Choroid plexus epithelial cell (primary cell): ENCODE measurements around the gene MIDN.

Experiments
- DNase-seq: peaks from one replicate; pipeline ENCODE4 v3.0.0-alpha.2; 2010; ENCODE audit warnings: low read depth
- H3K4me3 ChIP-seq: 2 replicates; pipeline ENCODE4 v1.5.1; 2011; ENCODE audit warnings: low read depth, mild to moderate bottlenecking, control low read depth, low read length, moderate library complexity
- TF ChIP-seq, protein P1 (sequence below): conservative IDR thresholded peaks from 2 replicates; pipeline ENCODE4 v1.5.1; 2011; ENCODE audit warnings: low read depth, mild to moderate bottlenecking, control low read depth, inconsistent platforms, low read length, moderate library complexity

MIDN gene

DNA sequence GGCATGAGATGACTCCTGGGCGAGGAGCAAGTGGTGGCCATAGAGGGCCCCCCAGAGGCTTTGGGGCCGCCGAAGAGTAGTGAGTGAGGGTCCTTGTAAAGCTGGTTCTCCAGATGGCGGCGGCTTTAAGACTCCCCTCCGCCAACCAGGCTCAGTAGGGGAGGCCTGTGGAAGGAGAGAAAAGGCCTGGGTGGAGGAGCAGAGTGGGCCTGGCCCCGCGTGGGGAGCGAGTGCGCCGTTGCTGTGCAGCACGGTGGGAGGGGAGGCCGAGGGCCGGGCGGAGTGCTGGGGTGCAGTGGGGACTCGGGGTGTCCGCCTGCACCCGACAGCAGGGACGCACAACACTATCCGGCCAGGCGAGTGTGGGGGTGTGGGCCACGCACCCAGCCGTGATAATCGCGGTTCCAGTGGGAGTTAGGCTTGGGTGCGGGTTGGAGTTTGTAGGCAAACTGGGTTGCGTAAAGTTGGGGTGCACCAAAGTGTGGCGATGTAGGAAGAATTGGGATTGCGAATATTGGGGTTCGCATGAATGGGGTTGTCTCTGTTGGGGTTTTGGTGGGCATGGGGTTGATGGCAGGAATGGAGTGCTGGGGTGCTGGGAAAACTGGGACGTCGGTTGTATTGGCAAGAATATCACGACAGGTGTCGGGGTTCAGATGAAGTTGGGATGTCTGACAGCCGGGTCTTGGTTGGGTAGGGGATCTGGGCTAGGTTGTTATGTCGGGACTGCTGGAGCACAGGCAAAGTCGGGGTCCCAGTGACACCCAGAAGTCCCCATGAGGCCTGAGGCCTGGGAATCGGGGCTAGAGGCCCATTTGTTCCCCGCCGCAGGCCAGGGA is 20.1 kb downstream of the MIDN start:
- TF ChIP-seq, protein P1, sequence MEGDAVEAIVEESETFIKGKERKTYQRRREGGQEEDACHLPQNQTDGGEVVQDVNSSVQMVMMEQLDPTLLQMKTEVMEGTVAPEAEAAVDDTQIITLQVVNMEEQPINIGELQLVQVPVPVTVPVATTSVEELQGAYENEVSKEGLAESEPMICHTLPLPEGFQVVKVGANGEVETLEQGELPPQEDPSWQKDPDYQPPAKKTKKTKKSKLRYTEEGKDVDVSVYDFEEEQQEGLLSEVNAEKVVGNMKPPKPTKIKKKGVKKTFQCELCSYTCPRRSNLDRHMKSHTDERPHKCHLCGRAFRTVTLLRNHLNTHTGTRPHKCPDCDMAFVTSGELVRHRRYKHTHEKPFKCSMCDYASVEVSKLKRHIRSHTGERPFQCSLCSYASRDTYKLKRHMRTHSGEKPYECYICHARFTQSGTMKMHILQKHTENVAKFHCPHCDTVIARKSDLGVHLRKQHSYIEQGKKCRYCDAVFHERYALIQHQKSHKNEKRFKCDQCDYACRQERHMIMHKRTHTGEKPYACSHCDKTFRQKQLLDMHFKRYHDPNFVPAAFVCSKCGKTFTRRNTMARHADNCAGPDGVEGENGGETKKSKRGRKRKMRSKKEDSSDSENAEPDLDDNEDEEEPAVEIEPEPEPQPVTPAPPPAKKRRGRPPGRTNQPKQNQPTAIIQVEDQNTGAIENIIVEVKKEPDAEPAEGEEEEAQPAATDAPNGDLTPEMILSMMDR = no peak
- no peak overlapping the region for H3K4me3 ChIP-seq

DNA sequence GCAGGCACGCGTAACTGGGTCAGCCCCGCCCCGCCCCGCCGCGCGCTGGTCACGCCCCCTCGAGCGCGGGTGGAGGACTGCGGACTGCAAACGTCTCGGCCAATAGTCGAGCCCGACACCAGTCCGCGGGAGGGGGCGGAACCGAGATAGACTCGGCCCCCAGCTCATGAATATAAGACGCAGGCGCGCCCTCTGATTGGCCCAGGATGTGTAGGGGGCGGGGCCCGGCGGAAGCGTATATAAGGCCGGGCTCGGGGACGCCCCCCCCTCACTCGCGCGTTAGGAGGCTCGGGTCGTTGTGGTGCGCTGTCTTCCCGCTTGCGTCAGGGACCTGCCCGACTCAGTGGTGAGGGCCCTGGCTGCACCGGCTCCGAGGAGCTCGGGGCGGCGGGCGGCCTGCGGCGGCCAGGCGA is 20.7 kb downstream of the MIDN start, which contains the start of gene CIRBP:
TSS of gene CIRBP (plus strand) at position 268 of the 413 bp plus-strand sequence. CDS start 1,602 bp downstream, outside the sequence.
- TF ChIP-seq, protein P1 = no peak

More for the DNA sequence above, 20.1 kb downstream of the MIDN start:
- no peak for DNase-seq

DNA sequence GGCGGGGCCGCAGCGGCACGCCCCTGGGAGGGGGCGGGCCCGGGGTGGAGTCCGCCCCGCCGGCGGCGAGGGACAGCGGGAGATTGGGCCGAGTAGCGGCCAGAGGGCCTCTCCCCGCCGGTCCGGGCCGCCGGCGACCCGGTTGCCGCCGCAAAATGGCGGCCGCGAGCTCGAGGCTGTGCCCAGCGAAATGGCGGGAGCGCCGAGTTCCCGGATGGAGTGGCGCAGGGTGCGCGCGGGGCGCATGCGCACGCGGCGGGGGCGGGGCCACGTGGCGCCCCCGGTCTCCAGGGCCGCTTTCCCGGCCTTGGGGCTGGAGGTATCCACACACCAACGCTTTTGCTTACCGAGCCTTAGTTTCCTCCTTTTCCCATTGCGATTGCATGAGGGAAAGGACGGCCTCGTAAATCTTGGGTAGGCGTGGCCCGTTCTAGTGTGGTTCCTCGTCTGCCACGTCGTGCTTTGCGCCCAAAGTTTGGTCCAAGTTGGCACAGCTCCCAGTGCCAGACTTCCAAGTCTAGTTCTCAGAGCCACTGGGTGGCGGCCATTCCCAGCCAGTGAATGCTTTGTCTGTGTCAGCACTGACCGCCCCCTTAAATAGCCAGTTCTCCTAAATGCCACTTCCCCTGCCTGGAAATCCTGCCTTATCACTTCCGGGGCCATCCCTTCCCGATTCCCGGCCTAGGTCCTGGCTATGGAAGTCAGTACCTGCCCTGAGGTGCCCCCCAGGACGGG is 21.3 kb downstream of the MIDN start:
- peak overlapping the region; percentile 84 for H3K4me3 ChIP-seq
- peak; percentile 82 for DNase-seq
- TF ChIP-seq, protein P1 = peak; percentile 15

More for the DNA sequence above, 20.7 kb downstream of the MIDN start, which contains the start of gene CIRBP:
- H3K4me3 ChIP-seq = peak within 1 kb of the TSS; percentile 84
- DNase-seq = peak; percentile 100

DNA sequence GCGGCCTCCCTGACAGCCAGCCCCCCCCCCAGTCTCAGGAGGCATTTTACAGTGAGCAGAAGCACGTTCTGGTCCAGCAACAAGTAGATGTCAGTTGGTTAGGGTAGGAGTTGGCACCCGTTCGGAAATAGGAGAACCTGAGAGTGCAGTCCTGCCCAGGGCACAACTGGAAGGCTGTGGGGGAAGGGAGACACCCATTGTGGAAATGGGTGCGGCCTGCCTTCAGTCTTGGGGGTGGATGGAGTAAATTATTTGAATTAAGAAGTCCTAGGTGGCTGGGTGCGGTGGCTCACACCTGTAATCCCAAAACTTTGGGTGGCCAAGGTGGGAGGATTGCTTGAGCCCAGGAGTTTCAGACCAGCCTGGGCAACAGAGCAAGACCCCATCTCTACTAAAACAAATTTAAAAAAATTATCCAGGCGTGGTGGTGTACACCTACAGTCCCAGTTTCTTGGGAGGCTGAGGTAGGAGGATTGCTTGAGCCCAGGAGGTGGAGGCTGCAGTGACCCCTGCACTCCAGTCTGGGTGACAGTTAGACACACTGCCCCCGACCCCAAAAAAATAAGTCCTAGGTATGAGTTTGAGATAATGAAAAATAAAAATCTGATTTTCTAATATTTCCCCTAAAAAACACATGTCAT is 21.9 kb downstream of the MIDN start:
- TF ChIP-seq, protein P1 = no peak
- DNase-seq = no peak
- peak overlapping the region; percentile 84 for H3K4me3 ChIP-seq

DNA sequence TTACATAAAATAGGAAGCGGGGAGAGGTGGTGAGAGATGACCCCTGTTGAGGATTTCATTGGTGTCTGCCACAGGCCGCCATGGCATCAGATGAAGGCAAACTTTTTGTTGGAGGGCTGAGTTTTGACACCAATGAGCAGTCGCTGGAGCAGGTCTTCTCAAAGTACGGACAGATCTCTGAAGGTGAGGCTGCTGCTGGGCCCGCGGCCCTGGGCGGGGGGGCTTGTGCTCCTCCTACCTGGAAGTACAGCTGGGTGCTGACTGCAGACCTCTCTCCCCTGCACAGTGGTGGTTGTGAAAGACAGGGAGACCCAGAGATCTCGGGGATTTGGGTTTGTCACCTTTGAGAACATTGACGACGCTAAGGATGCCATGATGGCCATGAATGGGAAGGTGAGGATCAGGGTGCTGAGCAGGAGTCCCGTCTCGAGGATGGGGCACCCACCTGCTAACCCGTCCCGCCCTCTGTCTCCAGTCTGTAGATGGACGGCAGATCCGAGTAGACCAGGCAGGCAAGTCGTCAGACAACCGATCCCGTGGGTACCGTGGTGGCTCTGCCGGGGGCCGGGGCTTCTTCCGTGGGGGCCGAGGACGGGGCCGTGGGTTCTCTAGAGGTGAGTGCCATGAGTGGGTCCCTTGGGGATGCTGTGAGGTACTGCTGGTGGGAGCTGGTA is 22.6 kb downstream of the MIDN start:
- no peak for DNase-seq
- peak overlapping the region; percentile 84 for H3K4me3 ChIP-seq
- TF ChIP-seq, protein P1 = no peak
